K562 (cell line): ENCODE data around the gene RPP14.

ENCODE experiments used
- RB1 ChIP-seq: fragments of 450-650 bp; IDR thresholded peaks from 2 replicates; pipeline ENCODE4 v1.6.1; 2017; ENCODE audit warnings: low read depth, mild to moderate bottlenecking
- REST ChIP-seq, 2 experiments: fragments of 450-650 bp; formaldehyde crosslinking in 1 of 2; IDR thresholded peaks; 2 replicates each; pipeline versions ENCODE4 v1.4.0 to v1.6.1; 2014 to 2020; ENCODE audit warnings: mild to moderate bottlenecking in 2 of 2, borderline replicate concordance in 1 of 2, low read depth in 1 of 2
- SMARCC2 ChIP-seq: fragments of 450-650 bp; IDR thresholded peaks from 2 replicates; pipeline ENCODE4 v1.6.1; 2017; ENCODE audit warnings: antibody characterized with exemption, moderate library complexity, mild to moderate bottlenecking, low read depth
- ZBTB1 ChIP-seq: sonication (generic); formaldehyde crosslinking; IDR thresholded peaks from 2 replicates; pipeline ENCODE4 v1.8.1; 2023; ENCODE audit warnings: missing genetic modification reagents, low read depth, mild to moderate bottlenecking, borderline replicate concordance

GRCh38 chr3:58307639-58308215 is 1.7 kb downstream of the RPP14 start:
- TF ChIP-seq RB1 (no peak), ZBTB1 (no peak), SMARCC2 (no peak), REST (IDR thresholded peaks at IDR 0.05; ENCODE audit: borderline replicate concordance) (no peak), REST (CRISPR knock-in tag; IDR thresholded peaks at IDR 0.05; ENCODE audit: low read depth) (no peak)
